ENCODE data around the gene SP5.
"Not testable (repeated sequence)": the region's sequence is repeated elsewhere in the genome, so short reads cannot be mapped to it uniquely, and the experiment has no call there.

Gene SP5

DNA sequence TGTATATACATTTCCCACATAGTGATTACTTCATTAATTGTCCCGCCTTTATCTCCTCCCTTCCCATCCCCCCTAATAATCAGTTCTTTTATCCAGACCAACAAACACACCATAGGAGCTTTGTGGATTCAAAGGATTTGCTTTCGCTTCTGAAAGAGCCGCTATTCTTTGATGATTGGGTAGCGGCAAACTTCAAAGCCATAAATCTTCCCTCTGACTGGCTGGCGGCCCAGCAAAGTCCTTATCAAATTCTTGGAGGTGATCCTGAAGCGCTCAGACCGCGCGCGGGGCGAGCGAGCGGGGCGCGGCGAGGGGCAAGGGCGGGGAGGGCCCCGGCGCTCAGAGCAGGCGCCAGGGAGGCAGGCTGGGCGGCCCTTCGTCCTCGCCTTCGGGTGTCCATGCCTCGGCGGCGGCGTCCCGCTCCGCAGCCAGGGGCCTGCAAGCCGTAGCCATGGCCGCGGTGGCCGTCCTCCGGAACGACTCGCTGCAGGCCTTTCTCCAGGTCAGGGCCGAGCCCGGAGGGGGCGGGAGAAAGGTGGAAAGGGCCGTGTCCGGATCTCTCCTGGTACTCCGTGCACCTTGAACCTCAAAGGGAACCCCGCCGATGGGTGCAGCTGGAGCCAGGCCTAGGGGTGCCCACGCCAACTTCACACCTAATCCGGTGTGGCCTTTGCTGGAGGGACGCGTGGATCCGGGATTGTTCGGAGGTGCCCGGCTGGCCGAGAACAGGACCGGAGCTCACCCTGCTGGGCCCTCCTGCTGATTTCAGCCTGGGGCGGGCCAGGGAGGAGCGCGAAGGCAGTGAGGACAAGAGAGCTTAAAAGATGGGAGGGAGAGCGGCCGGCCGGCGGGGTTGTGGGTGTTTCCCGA lies at the start of gene SP5:
TSS of gene SP5 (plus strand) at position 276 of the 870 bp plus-strand sequence. CDS start at position 452, 176 bp downstream.
- no peak for DNase-seq (ENCODE audit: low read depth in 1 of 2, low spot score in 1 of 2)

DNA sequence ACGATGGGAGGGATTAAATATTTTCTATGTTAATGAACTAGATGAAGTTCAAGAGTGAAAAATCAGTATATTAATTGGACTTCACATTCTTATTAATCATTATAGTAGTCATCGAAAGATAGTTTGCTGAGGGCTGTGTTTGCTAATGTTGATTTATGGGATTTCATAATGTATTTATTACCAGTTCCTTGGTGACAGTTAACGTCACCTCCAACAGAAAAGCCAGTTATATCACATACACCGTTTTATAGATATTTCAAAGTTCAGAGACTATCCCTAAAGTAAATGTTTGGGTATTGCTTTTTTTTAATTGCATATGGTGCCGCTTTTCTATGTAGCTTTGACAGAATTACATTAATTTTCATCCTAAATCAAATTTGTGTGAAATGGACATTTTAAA lies 49.4 kb upstream of the SP5 start:
- DNase-seq (ENCODE audit: low read depth in 1 of 2, low spot score in 1 of 2) = no peak

DNA sequence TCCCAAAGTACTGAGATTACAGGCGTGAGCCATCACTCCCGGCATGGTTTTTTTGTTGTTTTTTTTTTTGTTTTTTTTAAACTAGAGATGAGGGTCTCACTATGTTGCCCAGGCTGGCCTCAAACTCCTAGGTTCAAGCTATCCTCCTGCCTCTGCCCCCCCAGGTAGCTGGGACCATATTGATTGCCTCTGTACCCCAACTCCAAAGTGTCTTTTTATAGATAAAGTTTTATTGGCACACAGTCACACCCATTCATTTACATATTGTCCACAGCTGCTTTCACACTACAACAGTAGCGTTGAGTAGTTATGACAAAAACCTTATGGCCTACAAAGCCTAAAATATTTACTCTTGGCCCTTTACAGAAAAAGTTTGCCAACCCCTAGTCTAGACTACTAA lies 45.2 kb upstream of the SP5 start:
- no peak for DNase-seq (ENCODE audit: low read depth in 1 of 2, low spot score in 1 of 2)

DNA sequence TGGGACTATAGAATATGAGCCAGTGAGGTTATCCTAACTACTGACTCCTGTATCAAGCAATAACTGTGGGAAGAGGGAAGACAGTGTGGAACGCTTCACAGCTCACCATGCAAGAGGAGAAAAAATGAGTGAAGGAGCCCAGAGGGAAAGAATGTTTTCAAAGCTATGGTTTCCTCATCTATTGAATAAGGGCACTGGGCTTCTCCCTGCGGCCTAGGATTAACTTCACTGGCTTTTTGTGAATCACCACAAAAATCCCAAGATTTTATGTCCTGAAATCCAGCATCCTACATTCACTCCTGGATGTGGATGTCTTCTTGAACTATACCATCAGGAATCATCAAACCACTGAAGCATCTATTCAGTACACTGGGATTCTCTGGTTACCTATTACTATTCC lies 44.5 kb upstream of the SP5 start:
- DNase-seq (ENCODE audit: low read depth in 1 of 2, low spot score in 1 of 2) = no peak

DNA sequence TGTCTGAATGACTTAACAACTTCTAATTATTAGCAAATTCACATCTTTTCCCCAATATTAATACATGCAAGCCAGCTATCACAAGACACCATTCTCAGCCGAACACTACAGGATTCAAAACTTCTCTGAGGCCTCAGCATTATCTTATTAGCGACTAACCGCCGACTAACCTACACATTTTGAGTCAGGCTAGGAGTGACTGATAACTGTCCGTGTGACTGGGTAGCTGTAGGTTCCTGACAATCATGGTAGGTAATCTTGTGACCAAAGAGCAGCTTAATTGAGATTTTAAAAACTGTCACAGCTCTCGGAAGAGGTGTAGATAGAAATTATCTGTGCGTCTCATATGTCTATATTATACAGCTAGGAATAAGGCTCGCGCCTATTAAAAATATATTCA lies 44.1 kb upstream of the SP5 start:
- DNase-seq (ENCODE audit: low read depth in 1 of 2, low spot score in 1 of 2) = no peak

DNA sequence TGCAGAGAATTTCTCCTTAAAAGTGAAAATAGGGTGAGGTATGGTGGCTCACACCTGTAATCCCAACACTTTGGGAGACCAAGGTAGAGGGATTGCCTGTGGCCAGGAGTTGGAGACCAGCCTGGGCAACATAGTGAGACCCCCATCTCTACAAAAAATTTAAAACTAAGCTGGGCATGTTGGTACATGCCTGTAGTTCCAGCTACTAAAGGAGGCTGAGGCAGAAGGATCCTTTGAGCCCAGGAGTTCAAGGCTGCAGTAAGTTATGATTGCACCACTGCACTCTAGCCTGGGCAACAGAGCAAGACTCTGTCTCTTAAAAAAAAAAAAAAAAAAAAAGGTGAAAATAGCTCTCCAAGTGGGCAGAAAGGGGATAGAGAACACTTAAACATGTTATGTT lies 40.9 kb upstream of the SP5 start:
- not testable (repeated sequence) for DNase-seq (ENCODE audit: low read depth in 1 of 2, low spot score in 1 of 2)

DNA sequence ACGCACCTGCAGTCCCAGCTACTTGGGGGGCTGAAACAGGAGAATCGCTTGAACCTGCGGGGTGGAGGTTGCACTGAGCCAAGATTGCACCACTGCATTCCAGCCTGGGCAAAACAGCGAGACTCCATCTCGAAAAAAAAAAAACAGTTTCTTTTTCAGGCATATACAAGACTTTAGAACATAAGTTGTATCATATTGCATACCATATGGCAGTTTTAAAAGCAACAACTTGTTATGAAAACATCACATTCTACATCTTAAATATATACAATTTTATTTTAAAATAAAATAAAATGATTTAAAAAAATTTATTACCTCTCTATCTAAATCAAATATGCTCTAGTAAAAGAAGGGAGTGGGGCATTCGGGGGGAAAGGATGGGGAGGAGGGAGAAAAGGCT lies 39.4 kb upstream of the SP5 start:
- DNase-seq (ENCODE audit: low read depth in 1 of 2, low spot score in 1 of 2) = no peak

DNA sequence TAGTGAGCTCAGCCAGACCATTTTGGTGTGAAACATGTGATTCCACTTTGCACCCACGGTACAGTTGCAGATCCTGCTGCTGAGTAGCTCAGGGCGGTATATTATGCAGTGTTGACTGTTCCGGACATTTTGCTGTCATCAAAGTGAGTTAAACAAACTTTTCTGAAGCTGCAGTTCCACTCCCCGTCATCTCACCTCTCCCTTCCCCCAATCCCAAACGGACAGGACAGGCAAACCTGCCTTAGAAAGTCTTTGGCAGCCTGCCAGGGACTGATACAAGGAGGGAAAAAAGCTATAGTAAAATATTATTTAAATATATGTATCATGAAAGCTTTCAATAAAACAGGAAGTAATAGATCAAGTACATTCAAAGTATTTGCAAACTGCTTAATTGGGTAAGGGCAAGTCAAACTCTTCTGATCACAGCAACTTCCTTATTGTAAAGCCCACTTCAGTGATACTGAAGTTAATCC lies 35.5 kb upstream of the SP5 start:
- DNase-seq (ENCODE audit: low read depth in 1 of 2, low spot score in 1 of 2) = no peak

DNA sequence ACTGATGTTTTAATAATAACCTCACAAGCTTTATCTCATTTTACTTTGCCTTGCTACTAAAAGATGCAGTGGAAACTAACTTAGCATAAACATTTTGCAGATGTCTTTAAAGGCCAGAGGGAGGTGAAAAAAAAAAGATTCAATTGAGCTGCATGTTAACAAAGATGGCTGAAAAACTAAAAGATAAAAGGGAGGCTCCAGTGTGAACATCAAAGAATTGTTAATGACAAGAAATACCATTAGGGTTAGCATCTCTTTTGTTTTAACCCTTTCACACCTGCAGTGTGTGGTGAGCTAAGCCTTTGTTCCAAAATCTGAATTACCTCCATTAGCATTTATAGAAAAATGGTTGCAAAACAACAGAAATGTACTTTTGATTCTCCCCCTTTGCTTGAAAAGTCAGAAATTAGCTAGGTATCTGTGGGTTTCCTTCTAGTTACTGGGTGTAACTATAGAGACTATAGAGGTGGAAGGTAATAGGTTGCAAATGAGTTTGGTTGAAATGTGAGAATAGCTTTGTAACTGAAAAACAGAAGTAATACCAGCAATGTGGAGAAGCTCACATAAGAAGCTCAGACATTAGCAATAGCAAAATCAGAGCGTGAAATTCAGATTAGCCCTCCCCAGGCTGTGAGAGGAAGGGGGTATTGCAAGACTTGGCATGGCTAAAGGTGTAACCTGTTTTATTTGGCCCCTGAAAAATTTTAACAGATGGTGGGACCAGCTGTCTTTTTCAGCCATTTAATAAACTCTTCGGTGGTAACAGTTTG lies 34.8 kb upstream of the SP5 start:
- no peak for DNase-seq (ENCODE audit: low read depth in 1 of 2, low spot score in 1 of 2)

DNA sequence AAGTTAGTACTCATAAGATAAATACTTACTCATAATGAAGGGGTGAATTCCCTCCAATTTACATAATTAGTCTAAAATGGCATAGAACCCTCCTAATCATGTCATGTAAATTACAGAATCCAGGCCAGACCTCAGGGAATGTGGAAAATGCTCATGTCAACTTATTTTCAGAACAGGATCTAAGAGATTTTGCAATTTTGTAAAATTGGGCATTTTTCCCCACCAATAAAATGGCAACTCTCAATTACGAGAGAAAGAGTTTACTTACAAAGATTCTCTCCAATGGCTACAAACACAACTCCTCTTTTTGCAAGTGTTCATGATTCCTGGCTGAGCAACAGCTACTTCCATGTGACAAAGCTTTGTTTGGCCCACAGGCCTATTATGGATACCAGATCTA lies 33.8 kb upstream of the SP5 start:
- no peak for DNase-seq (ENCODE audit: low read depth in 1 of 2, low spot score in 1 of 2)

DNA sequence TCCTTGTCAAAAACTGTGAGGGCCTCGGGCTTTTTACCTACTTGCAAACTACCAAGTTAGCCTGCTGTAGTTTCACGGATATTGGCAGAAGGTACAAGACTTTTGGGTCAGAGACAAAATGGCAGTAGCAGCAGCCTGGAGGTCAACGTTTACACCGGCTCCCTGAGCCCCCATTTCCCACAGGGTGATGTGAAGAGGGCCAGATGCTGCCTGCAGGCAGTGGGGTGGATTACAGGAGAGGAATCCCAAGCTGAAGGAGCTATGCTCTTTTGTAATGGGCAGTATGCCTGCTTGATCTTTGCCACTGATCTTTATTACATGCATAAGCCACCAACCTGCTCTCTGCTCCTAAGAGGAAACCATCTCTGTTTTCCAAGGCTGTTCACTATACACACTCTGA lies 29.5 kb upstream of the SP5 start:
- DNase-seq (ENCODE audit: low read depth in 1 of 2, low spot score in 1 of 2) = no peak

DNA sequence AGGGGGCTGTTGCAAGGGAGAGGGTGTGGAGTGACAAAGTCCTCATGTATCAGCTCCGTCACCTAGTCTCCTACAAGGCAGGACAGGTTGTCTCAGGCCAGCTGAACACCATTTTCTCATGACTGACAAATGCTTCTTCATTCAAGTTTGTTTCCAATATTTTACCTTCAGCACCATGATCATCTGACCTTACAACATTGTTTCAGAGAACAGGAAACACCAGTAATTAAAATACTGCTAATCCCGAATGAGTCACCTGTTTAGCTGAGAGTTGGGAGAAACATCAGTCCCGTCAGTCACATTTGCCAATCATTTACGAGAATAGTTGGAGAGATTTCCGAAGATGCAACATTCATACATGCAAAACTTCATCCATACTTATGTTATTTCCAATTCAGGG lies 25.7 kb upstream of the SP5 start:
- no peak for DNase-seq (ENCODE audit: low read depth in 1 of 2, low spot score in 1 of 2)

DNA sequence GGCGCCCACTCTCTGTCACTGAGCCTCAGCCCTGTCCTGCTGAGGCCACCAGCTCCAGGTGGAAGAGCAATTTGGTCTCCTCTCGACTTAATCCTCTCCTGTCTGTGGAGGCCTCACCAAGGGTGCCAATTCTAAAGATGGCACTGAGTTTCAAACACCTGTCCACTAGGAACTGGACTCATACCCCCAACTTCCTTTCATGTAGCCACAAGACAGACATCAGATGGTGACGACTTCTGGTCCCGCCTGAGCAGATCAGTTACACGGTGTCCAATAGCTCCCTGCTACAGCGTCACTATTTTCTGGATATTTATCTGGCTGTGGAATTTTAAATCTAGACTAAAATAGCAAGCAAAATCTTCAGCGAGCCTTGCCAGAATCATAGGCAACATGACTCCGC lies 24.5 kb upstream of the SP5 start:
- no peak for DNase-seq (ENCODE audit: low read depth in 1 of 2, low spot score in 1 of 2)

DNA sequence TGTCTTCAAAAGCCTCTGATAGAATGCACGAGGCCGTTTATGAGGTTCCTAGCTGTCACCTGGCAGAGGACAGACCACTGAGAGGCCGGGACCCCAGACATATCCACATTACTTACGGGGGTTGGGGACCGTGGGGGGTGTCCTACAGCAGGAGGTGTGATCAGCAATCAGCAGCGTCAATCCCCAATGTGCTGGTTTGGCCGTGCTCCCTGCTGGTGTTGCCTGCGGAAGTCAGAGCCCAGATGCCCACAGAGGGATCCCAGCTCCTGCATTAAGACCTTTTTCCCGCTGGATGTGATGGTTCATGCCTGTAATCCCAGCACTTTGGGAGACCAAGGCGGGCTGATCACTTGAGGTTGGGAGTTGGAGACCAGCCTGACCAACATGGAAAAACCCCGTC lies 20.8 kb upstream of the SP5 start:
- DNase-seq (ENCODE audit: low read depth in 1 of 2, low spot score in 1 of 2) = no peak

DNA sequence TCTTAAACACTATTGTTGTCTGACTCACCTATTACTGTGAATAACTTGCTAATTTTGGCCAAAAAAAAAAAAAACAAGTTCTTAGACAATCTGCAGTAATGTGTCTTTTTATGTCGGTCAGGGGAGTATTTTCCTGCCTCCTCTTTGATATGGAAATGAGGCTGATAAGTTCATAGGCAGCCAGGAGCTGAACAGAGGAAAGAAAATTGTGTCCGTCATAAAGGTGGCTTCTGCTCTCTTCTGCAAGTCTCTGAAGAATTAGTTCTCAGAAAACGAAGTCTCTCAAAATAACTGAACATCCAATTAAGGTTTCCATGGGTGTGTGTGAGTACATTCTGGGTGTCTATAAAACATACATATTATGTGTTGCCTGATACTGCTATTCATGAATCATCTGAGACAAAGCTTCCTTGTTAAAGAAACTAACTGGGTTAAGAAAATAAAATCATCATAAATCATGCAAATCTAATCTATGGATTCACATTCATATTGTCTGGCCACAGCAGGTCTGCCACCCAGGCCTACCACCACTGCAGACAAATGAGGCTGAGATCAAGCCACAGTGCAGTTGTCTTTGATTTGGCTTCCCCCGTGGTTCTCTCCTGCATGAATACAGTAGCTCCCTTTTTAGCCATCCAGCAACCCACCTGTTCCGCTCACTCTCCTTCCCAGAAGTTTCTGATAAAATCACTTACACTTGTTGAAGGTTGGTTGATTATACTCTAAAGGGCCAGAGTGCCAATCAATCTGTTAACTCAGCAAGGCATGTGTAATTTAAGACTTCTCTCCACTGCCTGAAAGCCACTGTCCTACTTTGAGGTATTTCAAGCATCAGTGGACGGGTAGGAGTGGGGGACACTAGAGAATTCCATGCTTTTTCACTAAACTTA lies 19.4 kb upstream of the SP5 start:
- DNase-seq (ENCODE audit: low read depth in 1 of 2, low spot score in 1 of 2) = no peak

DNA sequence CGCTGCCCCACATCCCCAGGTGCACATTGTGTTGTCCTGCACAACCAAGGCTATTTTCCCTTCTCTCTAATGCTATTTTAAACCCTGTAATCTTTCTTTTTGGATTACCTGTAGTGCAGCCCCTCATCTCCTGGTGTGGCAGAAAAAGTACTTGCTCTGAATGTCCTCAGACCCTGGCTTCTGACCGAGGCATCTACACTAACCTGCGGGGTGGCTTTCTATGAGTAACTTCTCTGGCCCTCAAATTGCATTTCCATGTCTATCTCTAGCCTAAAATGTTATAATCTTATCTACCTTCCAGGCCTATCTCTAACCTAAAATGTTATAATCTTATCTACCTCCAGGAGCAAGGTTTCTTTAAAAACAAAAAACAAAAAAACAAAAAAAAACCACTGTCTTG lies 18.2 kb upstream of the SP5 start:
- no peak for DNase-seq (ENCODE audit: low read depth in 1 of 2, low spot score in 1 of 2)

DNA sequence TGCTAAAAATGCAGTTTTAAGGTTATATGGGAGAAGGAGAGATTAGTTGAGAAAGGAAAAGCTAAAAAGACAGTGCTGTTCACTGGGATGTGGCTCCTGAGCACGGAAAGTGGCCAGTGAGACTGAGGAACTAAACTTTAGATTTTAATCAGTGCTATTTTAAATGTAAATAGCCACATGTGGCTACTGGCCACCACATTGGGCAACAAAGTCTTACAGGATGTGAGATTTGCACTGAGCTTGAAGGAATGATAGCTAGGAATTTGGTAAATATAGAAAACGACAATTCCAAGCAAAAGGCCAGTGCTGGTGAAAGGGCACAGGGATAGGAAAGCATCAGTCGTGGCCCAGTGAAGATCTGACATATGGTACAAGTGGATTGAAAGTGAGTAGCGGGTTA lies 14.1 kb upstream of the SP5 start:
- DNase-seq (ENCODE audit: low read depth in 1 of 2, low spot score in 1 of 2) = no peak

DNA sequence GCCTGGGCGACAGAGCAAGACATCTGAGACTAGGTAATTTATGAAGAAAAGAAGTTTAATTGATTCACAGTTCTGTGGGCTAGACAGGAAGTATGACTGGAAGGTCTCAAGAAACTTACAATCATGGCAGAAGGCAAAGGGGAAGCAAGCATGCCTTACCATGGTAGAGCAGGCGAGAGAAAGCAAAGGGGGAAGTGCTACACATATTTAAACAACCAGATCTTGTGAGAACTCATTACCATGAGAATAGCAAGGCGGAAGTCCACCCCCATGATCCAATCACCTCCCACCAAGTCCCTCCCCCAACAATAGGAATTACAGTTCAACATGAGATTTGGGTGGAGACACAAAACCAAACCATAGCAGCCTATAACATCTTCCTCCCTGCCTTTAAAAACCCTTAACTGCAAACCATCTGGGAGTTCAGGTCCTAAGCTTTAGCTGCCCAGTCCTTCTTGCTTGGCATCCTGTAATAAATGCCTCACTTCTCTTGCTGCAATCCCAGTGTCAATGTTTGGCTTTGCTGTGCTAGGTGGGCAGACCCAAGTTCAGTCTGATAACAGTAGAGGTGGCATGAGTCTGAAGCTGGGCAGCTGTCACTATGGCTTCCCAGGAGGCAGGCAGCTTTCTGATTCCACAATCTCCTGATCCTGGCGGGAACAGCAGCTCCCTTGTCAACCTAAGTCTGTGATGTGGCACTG lies 11.2 kb upstream of the SP5 start:
- DNase-seq (ENCODE audit: low read depth in 1 of 2, low spot score in 1 of 2) = no peak

DNA sequence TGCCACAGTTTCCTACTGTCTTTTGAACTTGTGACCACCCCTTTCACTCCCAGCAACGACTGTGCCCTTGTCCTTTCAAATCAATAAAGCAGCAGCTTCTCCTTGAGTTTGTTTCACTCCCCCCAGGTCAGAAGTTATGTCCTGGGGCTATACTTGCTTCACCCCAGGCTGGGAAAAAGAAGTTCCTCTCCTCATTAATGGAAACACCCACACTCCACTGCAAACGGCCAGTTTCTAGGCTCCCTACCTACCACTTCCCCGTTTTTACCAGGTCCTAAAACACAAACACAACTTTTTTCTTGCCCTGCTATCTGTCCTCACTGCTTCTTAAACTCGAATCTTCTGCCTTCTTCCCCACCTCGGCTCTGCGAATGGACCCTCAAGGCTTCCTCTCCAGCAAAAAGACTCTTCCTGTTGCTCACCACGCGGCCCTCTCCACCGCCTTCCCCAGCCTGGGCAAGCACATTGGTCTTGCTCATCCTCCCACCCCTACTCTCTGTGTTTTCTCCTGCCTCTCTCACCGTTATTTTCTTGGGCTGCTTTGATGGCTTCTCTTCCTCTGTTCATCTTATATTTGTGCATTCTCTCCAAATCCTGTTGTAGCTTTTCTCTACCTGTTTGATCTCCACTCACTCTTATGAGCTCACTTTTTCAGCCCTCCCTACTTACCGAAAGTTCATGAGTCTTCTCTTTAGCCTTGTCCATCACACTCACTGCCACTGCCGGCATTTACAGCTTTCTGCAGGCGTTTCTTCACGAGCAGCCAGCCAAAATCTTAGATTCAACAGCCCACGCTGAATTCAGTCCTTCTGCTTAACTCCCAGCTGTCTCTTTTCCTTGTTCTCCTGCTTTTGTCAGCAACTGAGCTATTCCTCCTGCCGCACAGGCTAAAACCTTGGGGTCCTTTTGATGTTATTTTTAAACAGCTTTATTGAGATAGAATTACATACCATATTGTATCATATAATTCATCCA lies 7.0 kb upstream of the SP5 start:
- no peak for DNase-seq (ENCODE audit: low read depth in 1 of 2, low spot score in 1 of 2)

DNA sequence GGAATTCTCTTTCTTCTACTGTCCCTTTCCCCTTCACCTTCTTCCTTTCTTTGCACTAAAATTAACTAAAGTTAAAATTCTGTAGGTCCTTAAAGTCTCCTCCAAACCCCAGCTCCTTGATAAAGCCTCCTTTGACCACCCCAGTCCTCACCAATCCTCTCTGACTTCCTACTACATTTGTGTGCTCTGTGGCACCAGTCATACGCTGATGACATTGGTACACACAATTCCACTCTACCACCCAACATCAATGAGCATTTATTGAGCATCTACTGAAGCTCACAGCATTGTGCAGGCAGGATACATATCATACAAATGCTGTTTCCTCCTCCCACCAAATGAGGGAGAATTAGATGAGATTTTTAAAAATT lies 4.5 kb upstream of the SP5 start:
- no peak for DNase-seq (ENCODE audit: low read depth in 1 of 2, low spot score in 1 of 2)
